Liver (tissue), 3 donors: ENCODE results near the gene UMPS.

Experiments used
- CTCF ChIP-seq: fragments of 150-350 bp; IDR thresholded peaks from 2 replicates; pipeline ENCODE4 v1.5.1; 2017; ENCODE audit warnings: improper control_type of control experiment, low read depth, low read length; ENCODE audit not compliant: missing input control
- FOXA1 ChIP-seq: IDR thresholded peaks from 2 replicates; pipeline ENCODE4 v1.6.1; 2016; ENCODE audit warnings: antibody characterized with exemption
- GABPA ChIP-seq, 2 donors: IDR thresholded peaks in 1 of 2; conservative IDR thresholded peaks in 1 of 2; 2 replicates each; pipeline ENCODE4 v1.6.1; 2016; ENCODE audit warnings: antibody characterized with exemption in 2 of 2, mild to moderate bottlenecking in 1 of 2, moderate library complexity in 1 of 2
- JUND ChIP-seq, 2 donors: IDR thresholded peaks; 2 replicates each; pipeline ENCODE4 v1.6.1; 2016; ENCODE audit warnings: antibody characterized with exemption in 2 of 2
- NR2F2 ChIP-seq: IDR thresholded peaks from 2 replicates; pipeline ENCODE4 v1.6.1; 2016; ENCODE audit warnings: antibody characterized with exemption
- REST ChIP-seq: IDR thresholded peaks from 2 replicates; pipeline ENCODE4 v1.6.1; 2016; ENCODE audit warnings: antibody characterized with exemption, mild to moderate bottlenecking
- RXRA ChIP-seq, 2 donors: IDR thresholded peaks; 2 replicates each; pipeline ENCODE4 v1.6.1; 2017 to 2018; ENCODE audit warnings: antibody characterized with exemption in 2 of 2, mild to moderate bottlenecking in 1 of 2
- SP1 ChIP-seq: IDR thresholded peaks from 2 replicates; pipeline ENCODE4 v1.6.1; 2018; ENCODE audit warnings: antibody characterized with exemption, mild to moderate bottlenecking
- TAF1 ChIP-seq: conservative IDR thresholded peaks from 2 replicates; pipeline ENCODE4 v1.6.1; 2016; ENCODE audit warnings: antibody characterized with exemption, mild to moderate bottlenecking
- YY1 ChIP-seq: IDR thresholded peaks from 2 replicates; pipeline ENCODE4 v1.6.1; 2016; ENCODE audit warnings: antibody characterized with exemption, mild to moderate bottlenecking
- ZBTB33 ChIP-seq: IDR thresholded peaks from 2 replicates; pipeline ENCODE4 v1.6.1; 2016; ENCODE audit warnings: antibody characterized with exemption
- donor health status: healthy.
- donor health status: healthy.

- TF ChIP-seq JUND (IDR thresholded peaks at IDR 0.05): no peak
- no peak for TF ChIP-seq YY1
- TF ChIP-seq SP1: no peak
- no peak for TF ChIP-seq CTCF
- TF ChIP-seq NR2F2: no peak
- no peak for TF ChIP-seq REST
- no peak for TF ChIP-seq GABPA (IDR thresholded peaks at IDR 0.05 in 1 of 2, conservative IDR thresholded peaks at IDR 0.05 in 1 of 2)
- TF ChIP-seq TAF1: no peak
- no peak for TF ChIP-seq ZBTB33
- no peak for TF ChIP-seq FOXA1
- TF ChIP-seq RXRA (IDR thresholded peaks at IDR 0.05): no peak
Measured at GRCh38 chr3:124766113-124767095, 36.2 kb downstream of the UMPS start.
